Right lobe of liver (tissue), 6 donors: ENCODE results near the gene CYP2W1. TPM values are rescaled to one million over a fixed set of nuclear protein-coding genes. Genes with fewer than 3 reads are reported as not detected.

Experiments used
- ATAC-seq, 4 donors: fragments of 200-7000 bp; cut with Tn5 transposase; one replicate each; pipeline ENCODE4 v1.9.1; 2020; ENCODE audit warnings: mild to moderate bottlenecking in 4 of 4, moderate library complexity in 4 of 4
- DNase-seq, 3 donors: peaks; one replicate each; pipeline ENCODE4 v3.0.0-alpha.2; 2020
- H3K27ac ChIP-seq, 3 donors: fragments of 200-600 bp; one replicate each; pipeline ENCODE4 v1.8.0; 2022
- H3K27me3 ChIP-seq, 2 donors: fragments of 200-600 bp; one replicate each; pipeline ENCODE4 v1.8.0; 2022
- H3K36me3 ChIP-seq, 4 donors: fragments of 200-600 bp; sonication (generic) in 1 of 4; one replicate each; pipeline versions ENCODE4 v1.5.1 to v1.8.0; 2017 to 2022; ENCODE audit warnings: control low read depth in 1 of 4
- H3K4me1 ChIP-seq, 4 donors: fragments of 200-600 bp; sonication (generic) in 1 of 4; one replicate each; pipeline versions ENCODE4 v1.5.1 to v1.8.0; 2017 to 2022; ENCODE audit warnings: control low read depth in 1 of 4
- H3K4me3 ChIP-seq, 3 donors: fragments of 200-600 bp; one replicate each; pipeline ENCODE4 v1.8.0; 2022
- H3K9me3 ChIP-seq, 4 donors: fragments of 200-600 bp; sonication (generic) in 1 of 4; one replicate each; pipeline versions ENCODE4 v1.5.1 to v1.8.0; 2017 to 2022; ENCODE audit warnings: control low read depth in 1 of 4
- POLR2A ChIP-seq: fragments of 450-650 bp; IDR thresholded peaks from one replicate; pipeline ENCODE4 v1.6.1; 2017; ENCODE audit warnings: antibody characterized with exemption, mild to moderate bottlenecking
- WGBS: methylation state at CpG from one replicate; pipeline ENCODE4 v1.1.6; 2018; ENCODE audit warnings: low coverage, low lambda C conversion rate; ENCODE audit not compliant: insufficient coverage; ENCODE audit errors: missing lambda C conversion rate; 5-methylcytosine and 5-hydroxymethylcytosine counted together
- intact Hi-C, 2 donors: fragments of 100-400 bp; cut with DNase I; formaldehyde crosslinking; loops; one replicate each; pipeline versions ENCODE4 v1.11.2 to v1.14.1; 2022
- total RNA-seq, 6 experiments: library from RNA; depleted of rRNA in 2 of 6; stranded (reverse); fragments of >200 nt in 2 of 6; fragmentation: NEBNext Ultra II Directional in 3 of 6; extraction: Animal tissue kit (Norgen Biotek cat#: 25700) in 3 of 6; gene quantifications; one replicate each; pipeline versions ENCODE4 v1.1.0 to v1.2.4, GENCODE V29; 2016 to 2023
- TF ChIP-seq, protein P1 (sequence below), 4 donors: fragments of 200-600 bp in 3 of 4; fragments of 450-650 bp in 1 of 4; IDR thresholded peaks; one replicate each; pipeline versions ENCODE4 v1.5.1 to v1.8.0; 2016 to 2022; ENCODE audit warnings: antibody characterized with exemption in 4 of 4, mild to moderate bottlenecking in 2 of 4
- donor health status: DM: no; HTN: yes; CAD: no.
- donor health status: DM: no; HTN: no; CAD: no.
- donor health status: DM: no; HTN: no; CAD: no.
- donor health status: DM: no; HTN: yes; CAD: no.
- donor health status: DM: no; HTN: yes; CAD: no.

CYP2W1 gene
- total RNA-seq, 6 experiments from 2014 or later, result not detected

DNA sequence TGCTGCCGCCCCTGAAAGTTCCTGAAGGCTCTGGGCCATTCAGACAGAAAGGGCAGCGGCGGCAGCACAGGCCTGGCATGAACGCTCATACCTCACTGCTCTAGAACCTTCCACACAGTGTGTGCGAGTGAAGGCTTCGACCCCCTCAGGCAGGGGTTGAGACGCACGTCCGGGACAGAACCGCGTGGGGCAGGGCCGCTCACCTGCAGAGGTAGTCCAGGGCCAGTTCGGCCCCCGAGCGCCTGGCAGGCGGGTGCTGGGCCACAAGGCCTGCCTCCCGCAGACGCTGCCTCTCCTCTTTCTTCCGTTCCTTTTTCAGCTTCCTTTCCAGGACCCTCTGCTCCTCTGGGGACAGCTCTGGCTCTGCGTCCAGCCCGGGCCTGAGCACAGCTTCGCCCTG lies 26.8 kb downstream of the CYP2W1 start:
- Histone ChIP-seq H3K4me1 (peaks cover 0 to 6% (median 3%) of the 10 kb centered on the region in 4 donors), H3K27ac (no peak overlapping the region), H3K36me3 (peaks cover 0 to 6% (median 1%) of the 10 kb centered on the region in 4 donors), H3K4me3 (no peak overlapping the region), H3K9me3 (no peaks in the 10 kb centered on the region), H3K27me3 (no peaks in the 10 kb centered on the region)
- no peak for ATAC-seq
- intact Hi-C loops, result no loop called here
- no peak for DNase-seq
- TF ChIP-seq, protein P1, sequence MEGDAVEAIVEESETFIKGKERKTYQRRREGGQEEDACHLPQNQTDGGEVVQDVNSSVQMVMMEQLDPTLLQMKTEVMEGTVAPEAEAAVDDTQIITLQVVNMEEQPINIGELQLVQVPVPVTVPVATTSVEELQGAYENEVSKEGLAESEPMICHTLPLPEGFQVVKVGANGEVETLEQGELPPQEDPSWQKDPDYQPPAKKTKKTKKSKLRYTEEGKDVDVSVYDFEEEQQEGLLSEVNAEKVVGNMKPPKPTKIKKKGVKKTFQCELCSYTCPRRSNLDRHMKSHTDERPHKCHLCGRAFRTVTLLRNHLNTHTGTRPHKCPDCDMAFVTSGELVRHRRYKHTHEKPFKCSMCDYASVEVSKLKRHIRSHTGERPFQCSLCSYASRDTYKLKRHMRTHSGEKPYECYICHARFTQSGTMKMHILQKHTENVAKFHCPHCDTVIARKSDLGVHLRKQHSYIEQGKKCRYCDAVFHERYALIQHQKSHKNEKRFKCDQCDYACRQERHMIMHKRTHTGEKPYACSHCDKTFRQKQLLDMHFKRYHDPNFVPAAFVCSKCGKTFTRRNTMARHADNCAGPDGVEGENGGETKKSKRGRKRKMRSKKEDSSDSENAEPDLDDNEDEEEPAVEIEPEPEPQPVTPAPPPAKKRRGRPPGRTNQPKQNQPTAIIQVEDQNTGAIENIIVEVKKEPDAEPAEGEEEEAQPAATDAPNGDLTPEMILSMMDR (IDR thresholded peaks at IDR 0.05), result no peak
- no peak for TF ChIP-seq POLR2A
- WGBS, result 95% methylated on average over 4 of the region's 22 CpGs

DNA sequence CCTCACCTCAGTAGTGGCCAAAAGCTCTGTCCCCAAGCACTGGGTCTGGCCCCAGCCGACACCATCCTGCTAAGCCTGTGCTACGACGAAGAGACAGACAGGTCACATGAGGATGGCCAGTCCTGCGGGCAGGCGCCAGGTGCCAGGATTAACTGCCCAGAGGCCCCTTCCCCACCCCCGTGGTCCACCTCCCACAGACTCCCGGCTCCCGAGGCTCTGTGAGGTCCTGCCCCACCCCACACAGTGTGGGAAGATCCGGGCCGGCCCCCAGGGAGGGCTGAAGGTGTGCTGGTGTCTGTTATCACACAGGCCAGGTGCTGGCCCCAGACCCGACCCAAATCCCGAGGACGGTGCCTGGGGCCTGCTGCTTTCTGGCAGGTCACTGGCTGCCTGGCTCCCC lies 27.2 kb downstream of the CYP2W1 start:
- Histone ChIP-seq H3K4me3 (no peak overlapping the region), H3K4me1 (peaks cover 0 to 6% (median 3%) of the 10 kb centered on the region in 4 donors), H3K27me3 (no peaks in the 10 kb centered on the region), H3K27ac (no peak overlapping the region), H3K9me3 (no peaks in the 10 kb centered on the region), H3K36me3 (peaks cover 0 to 6% (median 1%) of the 10 kb centered on the region in 4 donors)
- ATAC-seq, result no peak
- WGBS, result no CpG with 5 or more reads among the region's 13 CpGs
- DNase-seq, result no peak
- intact Hi-C loops, result no loop called here
- TF ChIP-seq POLR2A, result no peak
- TF ChIP-seq, protein P1 (IDR thresholded peaks at IDR 0.05), result no peak

DNA sequence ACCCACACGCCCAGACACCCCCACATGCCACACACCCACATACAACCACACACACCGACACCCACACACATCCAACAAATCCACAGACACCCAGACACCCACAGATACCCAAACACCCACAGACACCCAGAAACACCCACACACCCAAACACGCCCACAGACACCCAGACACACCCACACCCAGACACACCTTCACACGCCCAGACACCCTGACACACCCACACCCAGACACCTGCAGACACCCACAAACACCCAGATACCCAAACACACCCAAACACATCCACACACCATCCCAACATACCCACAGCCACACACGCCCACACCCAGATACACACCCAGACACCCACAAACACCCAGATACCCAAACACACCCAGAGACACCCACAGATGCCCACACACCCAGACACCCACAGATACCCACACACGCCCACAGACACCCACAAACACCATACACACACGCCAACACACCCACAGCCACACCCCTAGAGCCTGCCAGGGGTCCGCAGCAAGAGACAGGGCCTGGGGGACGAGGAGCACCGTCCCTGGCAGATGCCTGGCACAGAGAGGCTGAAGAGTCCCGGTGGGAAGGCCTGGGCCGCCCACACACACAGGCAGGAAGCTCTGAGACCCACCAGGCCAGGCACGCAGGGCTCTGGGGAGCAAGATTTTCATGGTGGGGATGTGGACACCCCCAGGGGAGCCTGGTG lies 28.5 kb downstream of the CYP2W1 start:
- Histone ChIP-seq H3K4me1 (peaks cover 0 to 6% (median 3%) of the 10 kb centered on the region in 4 donors), H3K27me3 (no peaks in the 10 kb centered on the region), H3K36me3 (peaks cover 0 to 6% (median 1%) of the 10 kb centered on the region in 4 donors), H3K9me3 (no peaks in the 10 kb centered on the region), H3K4me3 (no peak overlapping the region), H3K27ac (no peak overlapping the region)
- WGBS, result 68% methylated on average over 9 of the region's 13 CpGs
- DNase-seq (no peak), ATAC-seq (no peak)
- no peak for TF ChIP-seq POLR2A
- TF ChIP-seq, protein P1 (IDR thresholded peaks at IDR 0.05), result no peak
- intact Hi-C loops, result no loop called here

DNA sequence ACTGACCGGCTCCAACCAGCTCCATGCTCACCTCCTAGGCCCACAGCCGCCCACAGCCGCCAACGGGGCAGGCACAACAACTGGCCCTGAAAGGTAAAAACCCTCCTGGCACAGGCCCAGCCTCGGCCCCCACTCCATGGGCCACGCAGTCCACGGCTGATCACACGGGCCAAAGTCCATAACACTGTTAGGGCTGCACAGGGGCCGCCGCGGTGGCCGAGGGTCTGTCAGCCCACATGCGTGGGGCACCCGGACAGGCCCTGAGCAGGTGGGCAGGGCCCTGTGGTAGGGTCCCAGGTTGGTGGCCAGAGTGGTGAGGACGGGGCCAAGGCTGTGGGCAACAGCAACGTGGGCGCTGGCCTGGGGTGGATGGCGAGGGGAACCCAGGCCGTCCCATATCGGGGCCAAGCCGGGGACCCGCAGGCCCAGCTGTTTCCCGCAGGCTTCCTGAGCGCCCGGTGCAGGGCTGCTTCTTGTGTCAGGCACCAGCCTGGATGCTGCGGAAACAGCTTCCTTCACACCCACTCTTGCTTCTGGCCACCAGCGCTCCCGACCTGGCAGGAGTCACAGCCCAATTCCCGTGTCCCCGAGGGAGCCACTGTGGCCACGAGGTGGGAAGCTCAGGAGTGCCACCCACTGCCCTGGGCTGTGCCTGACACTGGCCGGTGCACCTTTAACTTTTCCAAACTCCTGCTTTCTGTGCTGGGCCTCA lies 29.2 kb downstream of the CYP2W1 start:
- ATAC-seq, result peak; percentile 28 to 56 (median 50)

More for the DNA sequence above, 29.2 kb downstream of the CYP2W1 start:
- intact Hi-C loops, result no loop called here
- Histone ChIP-seq H3K27me3 (no peaks in the 10 kb centered on the region), H3K4me1 (peaks cover 0 to 6% (median 3%) of the 10 kb centered on the region in 4 donors), H3K9me3 (no peaks in the 10 kb centered on the region), H3K36me3 (peaks cover 0 to 6% (median 1%) of the 10 kb centered on the region in 4 donors), H3K27ac (no peak overlapping the region), H3K4me3 (no peak overlapping the region)
- TF ChIP-seq, protein P1 (IDR thresholded peaks at IDR 0.05), result no peak
- 20% methylated on average over 2 of the region's 32 CpGs for WGBS
- no peak for DNase-seq
